PC-9 (cell line): ENCODE data around the gene MICAL2. TPM values are rescaled to one million over a fixed set of nuclear protein-coding genes. Genes with fewer than 3 reads are reported as not detected.

Experiments used
- BruUV-seq: library from RNA; stranded (reverse); fragments of 400-500 nt; replicated peaks from 2 replicates; lab custom pipeline; 2021; lab: Mats Ljungman, UMichigan
- CTCF ChIA-PET: fragments of 300-600 bp; sonication (Branson Sonifier 250); formaldehyde crosslinking; loops from one replicate; lab custom pipeline; 2022; ENCODE audit warnings: antibody characterized with exemption; lab: Charles Lee
- POLR2A ChIA-PET: fragments of 300-600 bp; sonication (Branson Sonifier 250); formaldehyde crosslinking; loops from one replicate; lab custom pipeline; 2022; ENCODE audit warnings: antibody characterized with exemption; ENCODE audit not compliant: unreplicated experiment; lab: Charles Lee
- DNase-seq, 2 experiments: peaks; one replicate each; pipeline versions ENCODE4 v3.0.0 to v3.0.0-alpha.2; 2015 to 2022; ENCODE audit warnings: mixed read lengths in 1 of 2
- H2AFZ ChIP-seq: fragments of 200-600 bp; sonication (generic); 2 replicates; pipeline ENCODE4 v1.8.1; 2017; ENCODE audit warnings: antibody characterized with exemption
- H3F3A ChIP-seq: fragments of 200-600 bp; sonication (generic); 2 replicates; pipeline ENCODE4 v1.8.1; 2017; ENCODE audit warnings: antibody characterized with exemption, mild to moderate bottlenecking, low read depth; ENCODE audit not compliant: insufficient read depth
- H3K27ac ChIP-seq: fragments of 200-600 bp; sonication (generic); 2 replicates; pipeline ENCODE4 v1.6.1; 2016; ENCODE audit warnings: mixed run types
- H3K27me3 ChIP-seq: fragments of 200-600 bp; sonication (generic); 2 replicates; pipeline ENCODE4 v1.6.1; 2016; ENCODE audit warnings: low read depth, mixed run types; ENCODE audit not compliant: insufficient read depth
- H3K36me3 ChIP-seq: fragments of 200-600 bp; sonication (generic); 2 replicates; pipeline ENCODE4 v1.6.1; 2016; ENCODE audit warnings: low read depth, mixed run types
- H3K4me1 ChIP-seq: fragments of 200-600 bp; sonication (generic); replicated peaks from 2 replicates; pipeline ENCODE4 v1.6.1; 2016; ENCODE audit warnings: mixed run types; ENCODE audit not compliant: insufficient read depth
- H3K4me2 ChIP-seq: fragments of 200-600 bp; sonication (generic); 2 replicates; pipeline ENCODE4 v1.6.1; 2017; ENCODE audit warnings: mixed run types
- H3K4me3 ChIP-seq: fragments of 200-600 bp; sonication (generic); 2 replicates; pipeline ENCODE4 v1.6.1; 2016; ENCODE audit warnings: mixed run types
- H3K79me2 ChIP-seq: fragments of 200-600 bp; sonication (generic); 2 replicates; pipeline ENCODE4 v1.6.1; 2017; ENCODE audit warnings: low read depth, mixed run types
- H3K9me2 ChIP-seq: fragments of 200-600 bp; sonication (generic); 2 replicates; pipeline ENCODE4 v1.8.1; 2017; ENCODE audit warnings: mild to moderate bottlenecking; ENCODE audit not compliant: insufficient read depth
- H3K9me3 ChIP-seq: fragments of 200-600 bp; sonication (generic); 2 replicates; pipeline ENCODE4 v1.8.1; 2016; ENCODE audit warnings: low read depth; ENCODE audit not compliant: insufficient read depth
- H4K20me1 ChIP-seq: fragments of 200-600 bp; sonication (generic); 2 replicates; pipeline ENCODE4 v1.8.1; 2017; ENCODE audit not compliant: insufficient read depth
- CTCF ChIP-seq: fragments of 200-600 bp; sonication (generic); conservative IDR thresholded peaks from 2 replicates; pipeline ENCODE4 v1.6.1; 2017; ENCODE audit warnings: mixed run types, antibody characterized with exemption, mild to moderate bottlenecking, moderate library complexity
- EZH2 ChIP-seq: fragments of 200-600 bp; sonication (generic); IDR thresholded peaks from 2 replicates; pipeline ENCODE4 v1.8.0; 2017; ENCODE audit warnings: antibody characterized with exemption, low read depth
- intact Hi-C: fragments of 100-400 bp; cut with micrococcal nuclease; formaldehyde crosslinking; loops from one replicate; pipeline ENCODE4 v1.10.0; 2022; ENCODE audit not compliant: unreplicated experiment
- total RNA-seq: library from RNA; stranded (reverse); gene quantifications from 2 replicates; pipeline ENCODE4 v1.2.3, GENCODE V29; 2021

Gene MICAL2
- total RNA-seq, 1 experiment from 2014 or later: 32.4 TPM

GRCh38 chr11:12287374-12288211 lies 177.2 kb downstream of the MICAL2 start:
- Histone ChIP-seq H3K27ac (peak overlapping the region; percentile 88), H3K27me3 (no peaks in the 10 kb centered on the region), H3K4me3 (peak overlapping the region; percentile 11; the same call in 1 of the 2 replicates), H3K9me3 (no peaks in the 10 kb centered on the region), H3K9me2 (no peaks in the 10 kb centered on the region), H3K4me1 (peaks cover 51% of the 10 kb centered on the region), H3F3A (peaks cover 43% of the 10 kb centered on the region), H3K4me2 (peak overlapping the region; percentile 83), H4K20me1 (no peaks in the 10 kb centered on the region), H2AFZ (no peak overlapping the region), H3K79me2 (no peaks in the 10 kb centered on the region), H3K36me3 (no peaks in the 10 kb centered on the region)
- peak; percentile 62 to 66 for DNase-seq
- TSS peak; percentile 79 for BruUV-seq
- POLR2A ChIA-PET: interaction anchor here (0.6 to 1.0 kb wide), 3 partner anchors 124 to 407 kb away, joined by 3 to 21 read pairs (median 3); no protein-coding TSS in a partner anchor
- CTCF ChIA-PET: interaction anchor here (0.5 to 0.6 kb wide), 3 partner anchors 90 to 681 kb away, joined by 3 to 4 read pairs (median 3); partner anchors contain the start of gene PARVA
- intact Hi-C loops: loop anchor here (1.0 to 10.0 kb wide), 8 partner anchors 44 to 1435 kb away; partner anchors contain the start of gene USP47
- TF ChIP-seq CTCF (peak; percentile 52; the same call in 1 of the 2 replicates), EZH2 (no peak)

GRCh38 chr11:12288212-12288930 lies 178.0 kb downstream of the MICAL2 start:
- Histone ChIP-seq H3K4me1 (peaks cover 50% of the 10 kb centered on the region), H3F3A (peaks cover 43% of the 10 kb centered on the region), H3K36me3 (no peaks in the 10 kb centered on the region), H3K9me2 (no peaks in the 10 kb centered on the region), H2AFZ (no peak overlapping the region), H3K27ac (peak overlapping the region; percentile 88), H3K4me2 (peak overlapping the region; percentile 83), H3K27me3 (no peaks in the 10 kb centered on the region), H3K4me3 (no peak overlapping the region), H3K9me3 (no peaks in the 10 kb centered on the region), H3K79me2 (no peaks in the 10 kb centered on the region), H4K20me1 (no peaks in the 10 kb centered on the region)
- TF ChIP-seq CTCF (peak; percentile 81), EZH2 (no peak)
- intact Hi-C loops: loop anchor here (1.0 to 10.0 kb wide), 8 partner anchors 43 to 1434 kb away; partner anchors contain the start of gene USP47
- CTCF ChIA-PET: interaction anchor here (0.7 to 1.4 kb wide), 2 partner anchors 43 to 676 kb away, joined by 3 to 10 read pairs; no protein-coding TSS in a partner anchor
- no TSS peak for BruUV-seq
- peak; percentile 51 to 66 for DNase-seq
- POLR2A ChIA-PET: interaction anchor here (0.6 kb wide), 1 partner anchor 125 kb away, joined by 3 read pairs; no protein-coding TSS in a partner anchor
